Epithelial cell of esophagus (primary cell): ENCODE data around the gene ZNF184.

ENCODE experiments used
- DNase-seq: peaks from one replicate; pipeline ENCODE4 v3.0.0; 2010; ENCODE audit warnings: low read depth
- H3K4me3 ChIP-seq: 2 replicates; pipeline ENCODE4 v1.5.1; 2011; ENCODE audit warnings: mild to moderate bottlenecking, low read length, control low read depth
- CTCF ChIP-seq: IDR thresholded peaks from 2 replicates; pipeline ENCODE4 v1.5.1; 2011; ENCODE audit warnings: low read depth, mild to moderate bottlenecking, low read length, control low read depth, inconsistent platforms; ENCODE audit not compliant: insufficient read depth; ENCODE audit errors: missing control alignments

Gene ZNF184

GRCh38 chr6:27472617-27473400, at the start of gene ZNF184:
ZNF184 (minus strand) TSS chr6:27473105; CDS start chr6:27472294, 811 bp downstream.
- peak; percentile 98 for DNase-seq
- peak; percentile 6 for TF ChIP-seq CTCF
- H3K4me3 ChIP-seq, result peak within 1 kb of the TSS; percentile 94

- DNase-seq, result peak; percentile 88
- TF ChIP-seq CTCF, result peak; percentile 82
Measured at GRCh38 chr6:27518881-27519795, 46.2 kb upstream of the ZNF184 start.

GRCh38 chr6:27517928-27518787, 45.3 kb upstream of the ZNF184 start:
- DNase-seq, result no peak
- H3K4me3 ChIP-seq, result peak overlapping the region; percentile 92
- no peak for TF ChIP-seq CTCF

More at GRCh38 chr6:27518881-27519795, 46.2 kb upstream of the ZNF184 start:
- peak overlapping the region; percentile 92 for H3K4me3 ChIP-seq

- no peak overlapping the region for H3K4me3 ChIP-seq
- TF ChIP-seq CTCF, result no peak
- DNase-seq, result no peak
Measured at GRCh38 chr6:27517238-27517637, 44.3 kb upstream of the ZNF184 start.

GRCh38 chr6:27514906-27515495, 42.1 kb upstream of the ZNF184 start:
- DNase-seq, result no peak
- TF ChIP-seq CTCF, result no peak
- no peak overlapping the region for H3K4me3 ChIP-seq

GRCh38 chr6:27512525-27512924, 39.6 kb upstream of the ZNF184 start:
- no peak for TF ChIP-seq CTCF
- DNase-seq, result no peak
- H3K4me3 ChIP-seq, result no peak overlapping the region
